B cell (primary cell): ENCODE data around the gene TRDN. TPM values are rescaled to one million over a fixed set of nuclear protein-coding genes. Genes with fewer than 3 reads are reported as not detected.

Experiments used
- ATAC-seq: fragments of 200-7000 bp; cut with Tn5 transposase; one replicate; pipeline ENCODE4 v1.10.0; 2021; ENCODE audit warnings: low read depth, mild to moderate bottlenecking, moderate number of reproducible peaks, moderate library complexity
- CTCF ChIA-PET: fragments of 350-600 bp; sonication (Branson Sonifier 250); formaldehyde crosslinking; loops from one replicate; lab custom pipeline; 2021; ENCODE audit warnings: antibody characterized with exemption, inconsistent platforms; lab: Charles Lee
- POLR2A ChIA-PET: fragments of 350-600 bp; sonication (Branson Sonifier 250); formaldehyde crosslinking; loops from one replicate; lab custom pipeline; 2021; ENCODE audit warnings: antibody characterized with exemption; lab: Charles Lee
- DNase-seq: peaks from one replicate; pipeline ENCODE4 v3.0.0; 2013
- H2AFZ ChIP-seq: 2 replicates; pipeline ENCODE4 v1.6.1; 2012; ENCODE audit warnings: mild to moderate bottlenecking, low read depth, low read length; ENCODE audit not compliant: insufficient read depth, poor library complexity, severe bottlenecking
- H3K27ac ChIP-seq, 2 donors: 1 replicate in 1 of 2; 2 replicates in 1 of 2; pipeline ENCODE4 v1.5.1; 2012 to 2013; ENCODE audit warnings: low read length in 2 of 2, mild to moderate bottlenecking in 2 of 2, moderate library complexity in 1 of 2
- H3K27me3 ChIP-seq, 4 experiments: fragments of 200-600 bp in 1 of 4; sonication (generic) in 1 of 4; replicated peaks in 1 of 4; 1 replicate in 2 of 4; 2 replicates in 2 of 4; pipeline versions ENCODE4 v1.6.1 to v1.7.0; 2013 to 2016; ENCODE audit warnings: low read length in 3 of 4, mild to moderate bottlenecking in 2 of 4, mixed read lengths in 1 of 4, moderate library complexity in 1 of 4; ENCODE audit not compliant: insufficient read depth in 4 of 4, control insufficient read depth in 3 of 4; ENCODE audit errors: control extremely low read depth in 1 of 4
- H3K36me3 ChIP-seq, 2 experiments: replicated peaks in 1 of 2; 1 replicate in 1 of 2; 2 replicates in 1 of 2; pipeline versions ENCODE4 v1.6.1 to v1.7.1; 2013; ENCODE audit warnings: low read length in 1 of 2; ENCODE audit not compliant: insufficient read depth in 2 of 2, control insufficient read depth in 1 of 2; ENCODE audit errors: control extremely low read depth in 1 of 2, extremely low read depth in 1 of 2
- H3K4me1 ChIP-seq, 2 donors: fragments of 200-600 bp in 1 of 2; sonication (generic) in 1 of 2; 1 replicate in 1 of 2; 2 replicates in 1 of 2; pipeline versions ENCODE4 v1.5.1 to v1.6.1; 2013 to 2017; ENCODE audit warnings: low read length in 2 of 2; ENCODE audit not compliant: control insufficient read depth in 2 of 2, insufficient read depth in 2 of 2
- H3K4me2 ChIP-seq: replicated peaks from 2 replicates; pipeline ENCODE3; 2012; ENCODE audit warnings: mild to moderate bottlenecking, low read depth, low read length; ENCODE audit not compliant: poor library complexity, severe bottlenecking
- H3K4me3 ChIP-seq, 5 experiments: fragments of 200-600 bp in 1 of 5; sonication (generic) in 1 of 5; 1 replicate in 3 of 5; 2 replicates in 2 of 5; pipeline versions ENCODE4 v1.5.1 to v1.7.0; 2011 to 2016; ENCODE audit warnings: low read length in 4 of 5, mild to moderate bottlenecking in 4 of 5, low read depth in 2 of 5, control low read depth in 1 of 5, moderate library complexity in 1 of 5; ENCODE audit not compliant: insufficient read depth in 1 of 5; ENCODE audit errors: control extremely low read depth in 1 of 5, extremely low read depth in 1 of 5
- H3K79me2 ChIP-seq: fragments of 200-600 bp; sonication (generic); one replicate; pipeline ENCODE4 v1.6.0; 2016; ENCODE audit warnings: low read length; ENCODE audit not compliant: control insufficient read depth, insufficient read depth
- H3K9ac ChIP-seq: fragments of 200-600 bp; sonication (generic); 2 replicates; pipeline ENCODE4 v1.6.1; 2017; ENCODE audit warnings: mild to moderate bottlenecking, low read length, moderate library complexity
- H3K9me3 ChIP-seq, 3 donors: one replicate each; pipeline versions ENCODE4 v1.6.1 to v1.7.1; 2013; ENCODE audit warnings: low read length in 2 of 3; ENCODE audit not compliant: control insufficient read depth in 2 of 3, insufficient read depth in 1 of 3; ENCODE audit errors: control extremely low read depth in 1 of 3
- H4K20me1 ChIP-seq: 2 replicates; pipeline ENCODE4 v1.6.0; 2012; ENCODE audit warnings: mild to moderate bottlenecking, low read length; ENCODE audit not compliant: insufficient read depth, control insufficient read depth, poor library complexity, severe bottlenecking
- H3K27ac Mint-ChIP-seq: one replicate; pipeline ENCODE4 v1.8.0; 2021; ENCODE audit warnings: mixed read lengths
- H3K27me3 Mint-ChIP-seq: one replicate; pipeline ENCODE4 v1.8.0; 2021; ENCODE audit warnings: mixed read lengths
- H3K4me1 Mint-ChIP-seq: one replicate; pipeline ENCODE4 v1.8.0; 2021; ENCODE audit warnings: mixed read lengths
- H3K4me3 Mint-ChIP-seq: one replicate; pipeline ENCODE4 v1.8.0; 2021; ENCODE audit warnings: mixed read lengths
- H3K9me3 Mint-ChIP-seq: one replicate; pipeline ENCODE4 v1.8.0; 2022; ENCODE audit warnings: mixed read lengths; ENCODE audit not compliant: insufficient read depth
- CTCF ChIP-seq: fragments of 200-600 bp; IDR thresholded peaks from one replicate; pipeline ENCODE4 v1.8.0; 2022; ENCODE audit warnings: antibody characterized with exemption, mild to moderate bottlenecking
- EZH2 ChIP-seq: IDR thresholded peaks from 2 replicates; pipeline ENCODE4 v1.6.1; 2012; ENCODE audit warnings: borderline replicate concordance, low read depth, mild to moderate bottlenecking, moderate library complexity, low read length; ENCODE audit not compliant: insufficient read depth, poor library complexity, severe bottlenecking
- WGBS: methylation state at CpG from one replicate; pipeline ENCODE4 v1.1.5; 2013; ENCODE audit warnings: missing lambda C conversion rate; ENCODE audit not compliant: insufficient coverage; 5-methylcytosine and 5-hydroxymethylcytosine counted together
- intact Hi-C: fragments of 100-400 bp; cut with micrococcal nuclease; formaldehyde crosslinking; loops from one replicate; pipeline ENCODE4 v1.10.0; 2022
- polyA plus RNA-seq: library from polyadenylated mRNA; depleted of rRNA; stranded (reverse); fragments of >200 nt; gene quantifications from 2 replicates; pipeline ENCODE4 v1.2.3, GENCODE V29; 2012
- total RNA-seq, 2 donors: library from RNA; stranded (reverse); fragments of 120-200 nt in 1 of 2; gene quantifications; 1 replicate in 1 of 2; 2 replicates in 1 of 2; pipeline versions ENCODE4 v1.2.3 to v1.2.4, GENCODE V29; 2013 to 2022

TRDN gene
- total and polyA plus RNA-seq, 2 donors (not counting 1 experiment from before 2014, with no cell fraction given): not detected

GRCh38 chr6:123625696-123626095, 11.1 kb downstream of the TRDN start:
- DNase-seq: no peak
- ChIA-PET CTCF (no interaction called here), POLR2A (no interaction called here)
- H3K27ac Mint-ChIP-seq: no peak overlapping the region
- no CpG with 5 or more reads among the region's 1 CpG for WGBS
- Histone ChIP-seq H3K27ac (no peak overlapping the region), H4K20me1 (no peaks in the 10 kb centered on the region), H3K36me3 (no peaks in the 10 kb centered on the region), H3K4me2 (no peak overlapping the region), H3K79me2 (no peaks in the 10 kb centered on the region), H3K9me3 (no peaks in the 10 kb centered on the region), H3K4me3 (no peak overlapping the region), H3K27me3 (no peaks in the 10 kb centered on the region), H3K9ac (no peak overlapping the region), H2AFZ (no peak overlapping the region), H3K4me1 (no peaks in the 10 kb centered on the region)
- H3K4me1 Mint-ChIP-seq: no peaks in the 10 kb centered on the region
- H3K27me3 Mint-ChIP-seq: no peaks in the 10 kb centered on the region
- ATAC-seq: no peak
- intact Hi-C loops: no loop called here
- no peaks in the 10 kb centered on the region for H3K9me3 Mint-ChIP-seq
- TF ChIP-seq CTCF (no peak), EZH2 (no peak)
- no peak overlapping the region for H3K4me3 Mint-ChIP-seq

GRCh38 chr6:123622780-123623179, 14.0 kb downstream of the TRDN start:
- POLR2A ChIA-PET: no interaction called here
- no peaks in the 10 kb centered on the region for H3K36me3 ChIP-seq

More at GRCh38 chr6:123622780-123623179, 14.0 kb downstream of the TRDN start:
- no peak overlapping the region for H3K4me2 ChIP-seq
- intact Hi-C loops: no loop called here
- no peaks in the 10 kb centered on the region for H3K4me1 ChIP-seq
- H4K20me1 ChIP-seq: no peaks in the 10 kb centered on the region
- H3K27me3 Mint-ChIP-seq: no peaks in the 10 kb centered on the region
- H3K4me3 Mint-ChIP-seq: no peak overlapping the region
- DNase-seq (no peak), ATAC-seq (no peak)
- no peaks in the 10 kb centered on the region for H3K4me1 Mint-ChIP-seq
- no peak overlapping the region for H3K4me3 ChIP-seq
- H3K9me3 Mint-ChIP-seq: no peaks in the 10 kb centered on the region
- no CpG with 5 or more reads among the region's 1 CpG for WGBS
- no peak overlapping the region for H2AFZ ChIP-seq
- no peak for TF ChIP-seq EZH2
- no peak for TF ChIP-seq CTCF
- CTCF ChIA-PET: no interaction called here
- H3K27ac Mint-ChIP-seq: no peak overlapping the region
- H3K27me3 ChIP-seq: no peaks in the 10 kb centered on the region
- no peak overlapping the region for H3K27ac ChIP-seq
- no peaks in the 10 kb centered on the region for H3K79me2 ChIP-seq
- H3K9me3 ChIP-seq: no peaks in the 10 kb centered on the region
- H3K9ac ChIP-seq: no peak overlapping the region
